Loucy (cell line): Measurements from ENCODE around the gene MUS81.

ENCODE experiments used
- EZH2phosphoT487 ChIP-seq: fragments of 200-600 bp; IDR thresholded peaks from 2 replicates; pipeline ENCODE4 v1.6.1; 2018; ENCODE audit warnings: antibody characterized with exemption, mild to moderate bottlenecking, moderate library complexity, borderline replicate concordance
- TF ChIP-seq, protein P1 (sequence below): fragments of 200-600 bp; sonication (generic); conservative IDR thresholded peaks from 2 replicates; pipeline ENCODE4 v1.5.1; 2014; ENCODE audit warnings: mild to moderate bottlenecking, antibody characterized with exemption, low read length

DNA sequence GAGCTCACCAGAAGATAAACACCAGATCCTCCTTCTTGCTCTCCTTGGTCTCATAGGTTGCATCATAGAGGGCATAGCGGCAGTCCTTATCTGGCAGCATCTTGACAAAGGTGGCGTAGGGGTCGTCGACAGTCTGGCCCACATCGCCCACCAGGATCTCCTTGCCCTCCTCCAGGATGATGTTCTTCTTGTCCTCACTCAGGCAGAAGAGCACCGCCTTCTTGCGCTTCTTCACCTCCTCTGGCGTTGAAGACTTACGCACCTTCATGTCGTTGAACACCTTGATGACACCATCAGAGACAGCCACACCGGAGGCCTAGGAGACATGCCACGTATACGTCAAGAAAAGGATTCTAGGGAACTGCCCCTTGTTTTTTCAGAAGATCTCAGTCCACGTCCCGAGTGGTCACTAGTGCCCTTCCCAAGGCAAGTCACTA lies 4.3 kb upstream of the MUS81 start:
- no peak for TF ChIP-seq EZH2phosphoT487
- TF ChIP-seq, protein P1, sequence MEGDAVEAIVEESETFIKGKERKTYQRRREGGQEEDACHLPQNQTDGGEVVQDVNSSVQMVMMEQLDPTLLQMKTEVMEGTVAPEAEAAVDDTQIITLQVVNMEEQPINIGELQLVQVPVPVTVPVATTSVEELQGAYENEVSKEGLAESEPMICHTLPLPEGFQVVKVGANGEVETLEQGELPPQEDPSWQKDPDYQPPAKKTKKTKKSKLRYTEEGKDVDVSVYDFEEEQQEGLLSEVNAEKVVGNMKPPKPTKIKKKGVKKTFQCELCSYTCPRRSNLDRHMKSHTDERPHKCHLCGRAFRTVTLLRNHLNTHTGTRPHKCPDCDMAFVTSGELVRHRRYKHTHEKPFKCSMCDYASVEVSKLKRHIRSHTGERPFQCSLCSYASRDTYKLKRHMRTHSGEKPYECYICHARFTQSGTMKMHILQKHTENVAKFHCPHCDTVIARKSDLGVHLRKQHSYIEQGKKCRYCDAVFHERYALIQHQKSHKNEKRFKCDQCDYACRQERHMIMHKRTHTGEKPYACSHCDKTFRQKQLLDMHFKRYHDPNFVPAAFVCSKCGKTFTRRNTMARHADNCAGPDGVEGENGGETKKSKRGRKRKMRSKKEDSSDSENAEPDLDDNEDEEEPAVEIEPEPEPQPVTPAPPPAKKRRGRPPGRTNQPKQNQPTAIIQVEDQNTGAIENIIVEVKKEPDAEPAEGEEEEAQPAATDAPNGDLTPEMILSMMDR: no peak
